Gastroesophageal sphincter (tissue), 3 donors: Measurements from ENCODE around the gene ZDBF2.

Experiments
- POLR2AphosphoS5 ChIP-seq: sonication (generic); formaldehyde crosslinking; IDR thresholded peaks from one replicate; pipeline ENCODE4 v1.6.1; 2017; ENCODE audit warnings: antibody characterized with exemption
- TF ChIP-seq, protein P1 (sequence below), 4 experiments: fragments of 200-600 bp in 2 of 4; fragments of 450-650 bp in 2 of 4; sonication (generic) in 1 of 4; IDR thresholded peaks; one replicate each; pipeline ENCODE4 v1.5.1; 2017 to 2019; ENCODE audit warnings: antibody characterized with exemption in 4 of 4, mild to moderate bottlenecking in 2 of 4, moderate library complexity in 2 of 4

DNA sequence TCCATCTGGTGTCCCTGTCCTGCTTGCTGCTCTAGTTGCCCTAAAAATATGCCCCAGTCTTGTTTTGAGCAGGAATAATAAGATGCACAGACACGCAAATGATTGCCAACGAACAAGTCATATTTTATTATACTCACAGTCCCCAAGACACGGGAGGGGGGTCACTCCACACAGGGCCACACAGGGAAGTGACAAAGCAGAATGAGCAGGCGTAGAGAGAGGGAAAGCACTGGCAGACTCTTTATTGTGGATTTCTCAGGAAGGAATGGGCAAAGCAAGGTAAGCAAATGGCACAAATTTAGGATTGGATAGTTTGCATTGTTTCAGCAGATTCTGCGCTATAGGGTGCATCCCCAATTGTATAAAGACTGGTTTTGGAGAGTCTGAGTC is 20.7 kb upstream of the ZDBF2 start:
- TF ChIP-seq, protein P1, sequence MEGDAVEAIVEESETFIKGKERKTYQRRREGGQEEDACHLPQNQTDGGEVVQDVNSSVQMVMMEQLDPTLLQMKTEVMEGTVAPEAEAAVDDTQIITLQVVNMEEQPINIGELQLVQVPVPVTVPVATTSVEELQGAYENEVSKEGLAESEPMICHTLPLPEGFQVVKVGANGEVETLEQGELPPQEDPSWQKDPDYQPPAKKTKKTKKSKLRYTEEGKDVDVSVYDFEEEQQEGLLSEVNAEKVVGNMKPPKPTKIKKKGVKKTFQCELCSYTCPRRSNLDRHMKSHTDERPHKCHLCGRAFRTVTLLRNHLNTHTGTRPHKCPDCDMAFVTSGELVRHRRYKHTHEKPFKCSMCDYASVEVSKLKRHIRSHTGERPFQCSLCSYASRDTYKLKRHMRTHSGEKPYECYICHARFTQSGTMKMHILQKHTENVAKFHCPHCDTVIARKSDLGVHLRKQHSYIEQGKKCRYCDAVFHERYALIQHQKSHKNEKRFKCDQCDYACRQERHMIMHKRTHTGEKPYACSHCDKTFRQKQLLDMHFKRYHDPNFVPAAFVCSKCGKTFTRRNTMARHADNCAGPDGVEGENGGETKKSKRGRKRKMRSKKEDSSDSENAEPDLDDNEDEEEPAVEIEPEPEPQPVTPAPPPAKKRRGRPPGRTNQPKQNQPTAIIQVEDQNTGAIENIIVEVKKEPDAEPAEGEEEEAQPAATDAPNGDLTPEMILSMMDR (IDR thresholded peaks at IDR 0.05): no peak
- TF ChIP-seq POLR2AphosphoS5: no peak
